Hematopoietic multipotent progenitor cell (in vitro differentiated cells): ENCODE data around the gene ATP2A3. TPM values are rescaled to one million over a fixed set of nuclear protein-coding genes. Genes with fewer than 3 reads are reported as not detected.
"Not testable (repeated sequence)": the region's sequence is repeated elsewhere in the genome, so short reads cannot be mapped to it uniquely, and the experiment has no call there.

Source experiments
- DNase-seq, 3 donors: peaks; one replicate each; pipeline ENCODE4 v3.0.0-alpha.2; 2011 to 2015; ENCODE audit warnings: low read depth in 2 of 3, low spot score in 2 of 3
- total RNA-seq: library from RNA; depleted of rRNA; stranded (reverse); fragments of >200 nt; gene quantifications from one replicate; pipeline ENCODE4 v1.2.3, GENCODE V29; 2012

Gene ATP2A3
- total RNA-seq, 1 donor: 377 TPM

GRCh38 chr17:3992370-3992769 lies 28.1 kb upstream of the ATP2A3 start:
- DNase-seq: no peak

- DNase-seq: not testable (repeated sequence)
These were observed 27.5 kb upstream of the ATP2A3 start for GRCh38 chr17:3991699-3992098.

GRCh38 chr17:3990386-3991127 lies 26.3 kb upstream of the ATP2A3 start:
- no peak for DNase-seq

- no peak for DNase-seq
These were observed 25.0 kb upstream of the ATP2A3 start for GRCh38 chr17:3989041-3989886.

- no peak for DNase-seq
These were observed 24.2 kb upstream of the ATP2A3 start for GRCh38 chr17:3988297-3989040.

GRCh38 chr17:3986939-3987335 lies 22.7 kb upstream of the ATP2A3 start:
- no peak for DNase-seq

GRCh38 chr17:3986270-3986938 lies 22.2 kb upstream of the ATP2A3 start:
- DNase-seq: no peak

- DNase-seq: no peak
These were observed 21.6 kb upstream of the ATP2A3 start for GRCh38 chr17:3985846-3986245.

GRCh38 chr17:3983606-3984484 lies 19.6 kb upstream of the ATP2A3 start:
- DNase-seq: no peak

GRCh38 chr17:3982541-3983017 lies 18.3 kb upstream of the ATP2A3 start:
- no peak for DNase-seq

- DNase-seq: no peak
These were observed 17.9 kb upstream of the ATP2A3 start for GRCh38 chr17:3982113-3982512.

GRCh38 chr17:3981455-3981854 lies 17.2 kb upstream of the ATP2A3 start:
- no peak for DNase-seq

- DNase-seq: no peak
These were observed 16.3 kb upstream of the ATP2A3 start for GRCh38 chr17:3980381-3981014.

GRCh38 chr17:3979290-3979611 lies 15.0 kb upstream of the ATP2A3 start:
- no peak for DNase-seq

- no peak for DNase-seq
These were observed 14.4 kb upstream of the ATP2A3 start for GRCh38 chr17:3978421-3979289.

GRCh38 chr17:3977387-3977786 lies 13.2 kb upstream of the ATP2A3 start:
- DNase-seq: no peak

- no peak for DNase-seq
These were observed 12.5 kb upstream of the ATP2A3 start for GRCh38 chr17:3976675-3977171.

- DNase-seq: no peak
These were observed 10.7 kb upstream of the ATP2A3 start for GRCh38 chr17:3974980-3975379.
